ENCODE data around the gene SCGB2B2. TPM values are rescaled to one million over a fixed set of nuclear protein-coding genes. Genes with fewer than 3 reads are reported as not detected.
A peak's percentile ranks its signal among the peaks of the same experiment; 100 is the strongest.
"Not testable (repeated sequence)": the region's sequence is repeated elsewhere in the genome, so short reads cannot be mapped to it uniquely, and the experiment has no call there.

The SCGB2B2 gene
- total RNA-seq, 2 donors from 2014 or later = 0.13 to 0.42 TPM

- Histone ChIP-seq H3K27me3 (no peaks in the 10 kb centered on the region), H3K4me1 (no peaks in the 10 kb centered on the region), H3K27ac (no peak overlapping the region), H3K4me3 (no peak overlapping the region), H3K36me3 (peaks cover 3% of the 10 kb centered on the region), H3K9ac (ENCODE audit: low read depth in 2 of 2, low read length in 2 of 2) (no peak overlapping the region), H3K9me3 (no peaks in the 10 kb centered on the region)
- no peak for DNase-seq
- intact Hi-C loops (cut with DNase I) = no loop called here
- no peak for TF ChIP-seq CTCF (IDR thresholded peaks at IDR 0.05)
These were observed 11.6 kb upstream of the SCGB2B2 start for GRCh38 chr19:34688592-34688991.

- intact Hi-C loops (cut with DNase I) = no loop called here
- Histone ChIP-seq H3K27me3 (no peaks in the 10 kb centered on the region), H3K4me1 (no peaks in the 10 kb centered on the region), H3K9me3 (no peaks in the 10 kb centered on the region), H3K36me3 (peaks cover 12% of the 10 kb centered on the region), H3K27ac (no peak overlapping the region), H3K9ac (ENCODE audit: low read depth in 2 of 2, low read length in 2 of 2) (no peak overlapping the region), H3K4me3 (no peak overlapping the region)
- no peak for DNase-seq
- no peak for TF ChIP-seq CTCF (IDR thresholded peaks at IDR 0.05)
These were observed 10.4 kb upstream of the SCGB2B2 start for GRCh38 chr19:34687348-34687747.

- Histone ChIP-seq H3K36me3 (peaks cover 12% of the 10 kb centered on the region), H3K9me3 (no peaks in the 10 kb centered on the region), H3K27ac (no peak overlapping the region), H3K27me3 (no peaks in the 10 kb centered on the region), H3K4me3 (no peak overlapping the region), H3K4me1 (no peaks in the 10 kb centered on the region), H3K9ac (ENCODE audit: low read depth in 2 of 2, low read length in 2 of 2) (no peak overlapping the region)
- intact Hi-C loops (cut with DNase I) = no loop called here
- no peak for DNase-seq
- TF ChIP-seq CTCF (IDR thresholded peaks at IDR 0.05) = no peak
These were observed 9.5 kb upstream of the SCGB2B2 start for GRCh38 chr19:34686455-34686854.

GRCh38 chr19:34685266-34685665, 8.3 kb upstream of the SCGB2B2 start:
- H3K4me1 ChIP-seq; H3K9ac ChIP-seq (ENCODE audit: low read depth in 2 of 2, low read length in 2 of 2); DNase-seq; H3K9me3 ChIP-seq; H3K27ac ChIP-seq; H3K27me3 ChIP-seq; H3K4me3 ChIP-seq; intact Hi-C loops (cut with DNase I): not testable (repeated sequence)
- peaks cover 12% of the 10 kb centered on the region for H3K36me3 ChIP-seq

- no peak overlapping the region for H3K9ac ChIP-seq (ENCODE audit: low read depth in 2 of 2, low read length in 2 of 2)
- peaks cover 5% of the 10 kb centered on the region for H3K9me3 ChIP-seq
- intact Hi-C loops (cut with DNase I) = no loop called here
- peaks cover 12% of the 10 kb centered on the region for H3K36me3 ChIP-seq
- no peaks in the 10 kb centered on the region for H3K27me3 ChIP-seq
- no peak overlapping the region for H3K4me3 ChIP-seq
- DNase-seq = no peak
- H3K4me1 ChIP-seq = no peaks in the 10 kb centered on the region
- no peak for TF ChIP-seq CTCF (IDR thresholded peaks at IDR 0.05)
- H3K27ac ChIP-seq = no peak overlapping the region
These were observed 4.5 kb upstream of the SCGB2B2 start for GRCh38 chr19:34681478-34681877.

GRCh38 chr19:34678421-34678820, 1.5 kb upstream of the SCGB2B2 start:
- H3K36me3 ChIP-seq = peaks cover 7% of the 10 kb centered on the region
- TF ChIP-seq CTCF (IDR thresholded peaks at IDR 0.05) = no peak
- H3K27me3 ChIP-seq = no peaks in the 10 kb centered on the region
- H3K4me1 ChIP-seq = no peaks in the 10 kb centered on the region
- DNase-seq = no peak
- peak overlapping the region; percentile 96 for H3K27ac ChIP-seq
- intact Hi-C loops (cut with DNase I) = loop anchor here (5.0 kb wide), 2 partner anchors 54 to 94 kb away; partner anchors contain the start of genes ZNF181 and ZNF599
- H3K4me3 ChIP-seq = peak overlapping the region; percentile 71
- H3K9ac ChIP-seq (ENCODE audit: low read depth in 2 of 2, low read length in 2 of 2) = no peak overlapping the region
- H3K9me3 ChIP-seq = peaks cover 5% of the 10 kb centered on the region

All from colonic mucosa (tissue), 4 donors.